B cell (primary cell): Measurements from ENCODE around the gene SENP2. TPM values are rescaled to one million over a fixed set of nuclear protein-coding genes. Genes with fewer than 3 reads are reported as not detected.

ENCODE experiments used
- ATAC-seq: fragments of 200-7000 bp; cut with Tn5 transposase; one replicate; pipeline ENCODE4 v1.10.0; 2021; ENCODE audit warnings: low read depth, mild to moderate bottlenecking, moderate number of reproducible peaks, moderate library complexity
- CTCF ChIA-PET: fragments of 350-600 bp; sonication (Branson Sonifier 250); formaldehyde crosslinking; loops from one replicate; lab custom pipeline; 2021; ENCODE audit warnings: antibody characterized with exemption, inconsistent platforms; lab: Charles Lee
- POLR2A ChIA-PET: fragments of 350-600 bp; sonication (Branson Sonifier 250); formaldehyde crosslinking; loops from one replicate; lab custom pipeline; 2021; ENCODE audit warnings: antibody characterized with exemption; lab: Charles Lee
- DNase-seq: peaks from one replicate; pipeline ENCODE4 v3.0.0; 2013
- H2AFZ ChIP-seq: 2 replicates; pipeline ENCODE4 v1.6.1; 2012; ENCODE audit warnings: mild to moderate bottlenecking, low read depth, low read length; ENCODE audit not compliant: insufficient read depth, poor library complexity, severe bottlenecking
- H3K27ac ChIP-seq, 2 donors: 1 replicate in 1 of 2; 2 replicates in 1 of 2; pipeline ENCODE4 v1.5.1; 2012 to 2013; ENCODE audit warnings: low read length in 2 of 2, mild to moderate bottlenecking in 2 of 2, moderate library complexity in 1 of 2
- H3K27me3 ChIP-seq, 4 experiments: fragments of 200-600 bp in 1 of 4; sonication (generic) in 1 of 4; replicated peaks in 1 of 4; 1 replicate in 2 of 4; 2 replicates in 2 of 4; pipeline versions ENCODE4 v1.6.1 to v1.7.0; 2013 to 2016; ENCODE audit warnings: low read length in 3 of 4, mild to moderate bottlenecking in 2 of 4, mixed read lengths in 1 of 4, moderate library complexity in 1 of 4; ENCODE audit not compliant: insufficient read depth in 4 of 4, control insufficient read depth in 3 of 4; ENCODE audit errors: control extremely low read depth in 1 of 4
- H3K36me3 ChIP-seq, 2 experiments: replicated peaks in 1 of 2; 1 replicate in 1 of 2; 2 replicates in 1 of 2; pipeline versions ENCODE4 v1.6.1 to v1.7.1; 2013; ENCODE audit warnings: low read length in 1 of 2; ENCODE audit not compliant: insufficient read depth in 2 of 2, control insufficient read depth in 1 of 2; ENCODE audit errors: control extremely low read depth in 1 of 2, extremely low read depth in 1 of 2
- H3K4me1 ChIP-seq, 2 donors: fragments of 200-600 bp in 1 of 2; sonication (generic) in 1 of 2; 1 replicate in 1 of 2; 2 replicates in 1 of 2; pipeline versions ENCODE4 v1.5.1 to v1.6.1; 2013 to 2017; ENCODE audit warnings: low read length in 2 of 2; ENCODE audit not compliant: control insufficient read depth in 2 of 2, insufficient read depth in 2 of 2
- H3K4me2 ChIP-seq: replicated peaks from 2 replicates; pipeline ENCODE3; 2012; ENCODE audit warnings: mild to moderate bottlenecking, low read depth, low read length; ENCODE audit not compliant: poor library complexity, severe bottlenecking
- H3K4me3 ChIP-seq, 5 experiments: fragments of 200-600 bp in 1 of 5; sonication (generic) in 1 of 5; 1 replicate in 3 of 5; 2 replicates in 2 of 5; pipeline versions ENCODE4 v1.5.1 to v1.7.0; 2011 to 2016; ENCODE audit warnings: low read length in 4 of 5, mild to moderate bottlenecking in 4 of 5, low read depth in 2 of 5, control low read depth in 1 of 5, moderate library complexity in 1 of 5; ENCODE audit not compliant: insufficient read depth in 1 of 5; ENCODE audit errors: control extremely low read depth in 1 of 5, extremely low read depth in 1 of 5
- H3K79me2 ChIP-seq: fragments of 200-600 bp; sonication (generic); one replicate; pipeline ENCODE4 v1.6.0; 2016; ENCODE audit warnings: low read length; ENCODE audit not compliant: control insufficient read depth, insufficient read depth
- H3K9ac ChIP-seq: fragments of 200-600 bp; sonication (generic); 2 replicates; pipeline ENCODE4 v1.6.1; 2017; ENCODE audit warnings: mild to moderate bottlenecking, low read length, moderate library complexity
- H3K9me3 ChIP-seq, 3 donors: one replicate each; pipeline versions ENCODE4 v1.6.1 to v1.7.1; 2013; ENCODE audit warnings: low read length in 2 of 3; ENCODE audit not compliant: control insufficient read depth in 2 of 3, insufficient read depth in 1 of 3; ENCODE audit errors: control extremely low read depth in 1 of 3
- H4K20me1 ChIP-seq: 2 replicates; pipeline ENCODE4 v1.6.0; 2012; ENCODE audit warnings: mild to moderate bottlenecking, low read length; ENCODE audit not compliant: insufficient read depth, control insufficient read depth, poor library complexity, severe bottlenecking
- H3K27ac Mint-ChIP-seq: one replicate; pipeline ENCODE4 v1.8.0; 2021; ENCODE audit warnings: mixed read lengths
- H3K27me3 Mint-ChIP-seq: one replicate; pipeline ENCODE4 v1.8.0; 2021; ENCODE audit warnings: mixed read lengths
- H3K4me1 Mint-ChIP-seq: one replicate; pipeline ENCODE4 v1.8.0; 2021; ENCODE audit warnings: mixed read lengths
- H3K4me3 Mint-ChIP-seq: one replicate; pipeline ENCODE4 v1.8.0; 2021; ENCODE audit warnings: mixed read lengths
- H3K9me3 Mint-ChIP-seq: one replicate; pipeline ENCODE4 v1.8.0; 2022; ENCODE audit warnings: mixed read lengths; ENCODE audit not compliant: insufficient read depth
- EZH2 ChIP-seq: IDR thresholded peaks from 2 replicates; pipeline ENCODE4 v1.6.1; 2012; ENCODE audit warnings: borderline replicate concordance, low read depth, mild to moderate bottlenecking, moderate library complexity, low read length; ENCODE audit not compliant: insufficient read depth, poor library complexity, severe bottlenecking
- WGBS: methylation state at CpG from one replicate; pipeline ENCODE4 v1.1.5; 2013; ENCODE audit warnings: missing lambda C conversion rate; ENCODE audit not compliant: insufficient coverage; 5-methylcytosine and 5-hydroxymethylcytosine counted together
- intact Hi-C: fragments of 100-400 bp; cut with micrococcal nuclease; formaldehyde crosslinking; loops from one replicate; pipeline ENCODE4 v1.10.0; 2022
- polyA plus RNA-seq: library from polyadenylated mRNA; depleted of rRNA; stranded (reverse); fragments of >200 nt; gene quantifications from 2 replicates; pipeline ENCODE4 v1.2.3, GENCODE V29; 2012
- total RNA-seq, 2 donors: library from RNA; stranded (reverse); fragments of 120-200 nt in 1 of 2; gene quantifications; 1 replicate in 1 of 2; 2 replicates in 1 of 2; pipeline versions ENCODE4 v1.2.3 to v1.2.4, GENCODE V29; 2013 to 2022
- TF ChIP-seq, protein P1 (sequence below): fragments of 200-600 bp; IDR thresholded peaks from one replicate; pipeline ENCODE4 v1.8.0; 2022; ENCODE audit warnings: antibody characterized with exemption, mild to moderate bottlenecking

The SENP2 gene
- total and polyA plus RNA-seq, 2 donors (not counting 1 experiment from before 2014, with no cell fraction given): 7.2 to 43.4 TPM

DNA sequence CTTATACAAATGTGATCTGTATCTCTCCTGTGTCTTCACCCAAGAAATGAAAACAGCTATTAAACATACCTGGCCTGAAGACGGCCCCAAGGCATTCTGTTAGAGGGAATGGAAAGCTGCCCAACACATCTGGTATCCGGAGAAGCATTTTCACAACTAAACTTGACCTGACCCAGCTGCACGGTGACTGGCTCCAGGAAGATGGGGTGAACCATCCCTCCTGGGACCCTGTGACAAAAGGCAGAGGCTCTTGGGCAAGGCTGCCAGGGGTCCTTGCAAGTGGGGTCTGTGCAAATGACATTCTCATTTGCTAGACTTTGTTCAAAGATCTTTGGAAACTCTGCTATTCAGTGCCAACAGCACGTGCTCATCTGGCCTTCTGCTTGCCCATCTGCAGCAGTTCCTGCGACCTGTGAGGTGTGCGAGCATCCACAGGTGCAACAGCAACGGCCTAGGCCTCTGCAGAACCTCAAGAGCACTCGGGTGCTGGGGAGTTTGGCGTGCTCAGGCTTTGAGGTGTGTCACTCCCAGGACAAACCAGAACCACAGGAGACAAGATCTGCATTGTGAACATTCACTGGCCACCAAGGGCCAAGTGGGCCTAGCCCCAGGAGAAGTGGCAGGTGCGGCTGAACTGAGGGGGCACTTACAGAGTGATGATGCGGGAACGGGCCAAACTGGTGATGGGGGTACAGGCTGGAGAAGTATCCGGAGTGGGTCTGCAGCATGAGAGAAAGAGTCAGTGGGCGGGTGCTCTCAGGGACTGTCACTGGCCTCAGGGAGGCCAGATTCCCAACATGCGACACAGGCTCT, 71.8 kb downstream of the SENP2 start:
- Histone ChIP-seq H3K4me3 (no peak overlapping the region), H2AFZ (no peak overlapping the region), H3K79me2 (no peaks in the 10 kb centered on the region), H3K36me3 (no peaks in the 10 kb centered on the region), H4K20me1 (no peaks in the 10 kb centered on the region), H3K9ac (no peak overlapping the region), H3K4me2 (no peak overlapping the region), H3K9me3 (no peaks in the 10 kb centered on the region), H3K27me3 (no peaks in the 10 kb centered on the region), H3K4me1 (peaks cover 3 to 4% of the 10 kb centered on the region in 2 donors), H3K27ac (no peak overlapping the region)
- POLR2A ChIA-PET: no interaction called here
- CTCF ChIA-PET: interaction anchor here (3.0 kb wide), 1 partner anchor 111 kb away, joined by 48 read pairs; no protein-coding TSS in a partner anchor
- no peak for TF ChIP-seq EZH2
- TF ChIP-seq, protein P1, sequence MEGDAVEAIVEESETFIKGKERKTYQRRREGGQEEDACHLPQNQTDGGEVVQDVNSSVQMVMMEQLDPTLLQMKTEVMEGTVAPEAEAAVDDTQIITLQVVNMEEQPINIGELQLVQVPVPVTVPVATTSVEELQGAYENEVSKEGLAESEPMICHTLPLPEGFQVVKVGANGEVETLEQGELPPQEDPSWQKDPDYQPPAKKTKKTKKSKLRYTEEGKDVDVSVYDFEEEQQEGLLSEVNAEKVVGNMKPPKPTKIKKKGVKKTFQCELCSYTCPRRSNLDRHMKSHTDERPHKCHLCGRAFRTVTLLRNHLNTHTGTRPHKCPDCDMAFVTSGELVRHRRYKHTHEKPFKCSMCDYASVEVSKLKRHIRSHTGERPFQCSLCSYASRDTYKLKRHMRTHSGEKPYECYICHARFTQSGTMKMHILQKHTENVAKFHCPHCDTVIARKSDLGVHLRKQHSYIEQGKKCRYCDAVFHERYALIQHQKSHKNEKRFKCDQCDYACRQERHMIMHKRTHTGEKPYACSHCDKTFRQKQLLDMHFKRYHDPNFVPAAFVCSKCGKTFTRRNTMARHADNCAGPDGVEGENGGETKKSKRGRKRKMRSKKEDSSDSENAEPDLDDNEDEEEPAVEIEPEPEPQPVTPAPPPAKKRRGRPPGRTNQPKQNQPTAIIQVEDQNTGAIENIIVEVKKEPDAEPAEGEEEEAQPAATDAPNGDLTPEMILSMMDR: no peak
- peaks cover 11% of the 10 kb centered on the region for H3K27me3 Mint-ChIP-seq
- H3K4me1 Mint-ChIP-seq: no peaks in the 10 kb centered on the region
- no peaks in the 10 kb centered on the region for H3K9me3 Mint-ChIP-seq
- ATAC-seq (no peak), DNase-seq (no peak)
- WGBS: 95% methylated on average over 14 of the region's 15 CpGs
- intact Hi-C loops: no loop called here
- no peak overlapping the region for H3K4me3 Mint-ChIP-seq
- no peak overlapping the region for H3K27ac Mint-ChIP-seq

DNA sequence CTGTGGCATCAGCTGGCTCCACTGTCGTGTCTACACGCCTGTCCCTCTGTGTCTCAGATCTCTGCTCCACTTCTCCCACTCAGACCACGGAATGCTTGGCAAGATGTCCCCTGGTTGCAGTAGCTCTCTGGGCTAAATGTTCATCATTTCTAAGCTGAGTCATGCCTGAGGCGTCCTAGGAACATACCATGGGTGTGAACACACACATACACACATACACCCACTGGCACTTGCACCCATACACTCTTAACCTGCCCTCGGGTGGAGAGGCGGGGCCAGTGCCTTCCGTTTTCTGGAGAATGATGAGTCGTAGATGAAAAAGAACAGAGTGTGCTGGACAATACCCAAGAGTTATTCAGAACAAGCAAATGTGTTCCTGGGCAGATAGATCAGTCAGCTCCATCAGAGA, 72.4 kb downstream of the SENP2 start:
- Histone ChIP-seq H3K4me1 (peaks cover 3 to 4% of the 10 kb centered on the region in 2 donors), H3K4me3 (no peak overlapping the region), H2AFZ (no peak overlapping the region), H4K20me1 (no peaks in the 10 kb centered on the region), H3K4me2 (no peak overlapping the region), H3K27ac (no peak overlapping the region), H3K9me3 (no peaks in the 10 kb centered on the region), H3K9ac (no peak overlapping the region), H3K36me3 (no peaks in the 10 kb centered on the region), H3K27me3 (no peaks in the 10 kb centered on the region), H3K79me2 (no peaks in the 10 kb centered on the region)
- no peak for DNase-seq
- CTCF ChIA-PET: interaction anchor here (1.9 to 3.0 kb wide), 4 partner anchors 106 to 113 kb away, joined by 6 to 48 read pairs (median 10); no protein-coding TSS in a partner anchor
- no peak overlapping the region for H3K27ac Mint-ChIP-seq
- H3K9me3 Mint-ChIP-seq: no peaks in the 10 kb centered on the region
- no peak overlapping the region for H3K4me3 Mint-ChIP-seq
- no peaks in the 10 kb centered on the region for H3K4me1 Mint-ChIP-seq
- POLR2A ChIA-PET: no interaction called here
- intact Hi-C loops: no loop called here
- ATAC-seq: no peak
- TF ChIP-seq, protein P1: no peak
- TF ChIP-seq EZH2: no peak
- peaks cover 15% of the 10 kb centered on the region for H3K27me3 Mint-ChIP-seq
- 94% methylated on average over 6 of the region's 8 CpGs for WGBS
